ENCODE measurements around the gene GNE.

The GNE gene

GRCh38 chr9:36191686-36192085 is 66.6 kb downstream of the GNE start:
- Histone ChIP-seq H3K27me3 (no peaks in the 10 kb centered on the region), H3K36me3 (no peaks in the 10 kb centered on the region), H3K4me1 (peaks cover 0 to 42% (median 30%) of the 10 kb centered on the region in 4 donors), H3K9me3 (no peaks in the 10 kb centered on the region), H3K4me3 (peak overlapping the region; percentile 92 to 93), H3K27ac (peak overlapping the region; percentile 92 to 94)
- no peak for DNase-seq
- intact Hi-C loops (cut with DNase I; ENCODE audit: low total_unique reads), result no loop called here
- no peak for TF ChIP-seq CTCF (IDR thresholded peaks at IDR 0.05)

GRCh38 chr9:36191290-36191645 is 67.0 kb downstream of the GNE start:
- H3K36me3 ChIP-seq, result no peaks in the 10 kb centered on the region
- H3K27me3 ChIP-seq, result no peaks in the 10 kb centered on the region
- H3K27ac ChIP-seq, result peak overlapping the region; percentile 92 to 94
- no peak for TF ChIP-seq CTCF (IDR thresholded peaks at IDR 0.05)
- peaks cover 0 to 42% (median 30%) of the 10 kb centered on the region in 4 donors for H3K4me1 ChIP-seq
- H3K9me3 ChIP-seq, result no peaks in the 10 kb centered on the region
- intact Hi-C loops (cut with DNase I; ENCODE audit: low total_unique reads), result no loop called here
- peak in 1 of 2 donors; percentile 34 for DNase-seq
- peak overlapping the region; percentile 92 to 93 for H3K4me3 ChIP-seq

- DNase-seq, result peak; percentile 98
- H3K9me3 ChIP-seq, result no peaks in the 10 kb centered on the region
- TF ChIP-seq CTCF (IDR thresholded peaks at IDR 0.05), result peak; percentile 47 to 53
- no peaks in the 10 kb centered on the region for H3K27me3 ChIP-seq
- peak within 1 kb of the TSS; percentile 92 to 94 for H3K27ac ChIP-seq
- peaks cover 0 to 42% (median 30%) of the 10 kb centered on the region in 4 donors for H3K4me1 ChIP-seq
- H3K36me3 ChIP-seq, result no peaks in the 10 kb centered on the region
- peak within 1 kb of the TSS; percentile 92 to 93 for H3K4me3 ChIP-seq
- intact Hi-C loops (cut with DNase I; ENCODE audit: low total_unique reads), result no loop called here
Measured at GRCh38 chr9:36190388-36191289, 67.6 kb downstream of the GNE start, which contains the start of gene CLTA. CLTA (plus strand) TSS chr9:36190921; CDS start chr9:36191057, 136 bp downstream.

GRCh38 chr9:36189976-36190375 is 68.3 kb downstream of the GNE start:
- peak overlapping the region; percentile 92 to 94 for H3K27ac ChIP-seq
- no peaks in the 10 kb centered on the region for H3K9me3 ChIP-seq
- H3K27me3 ChIP-seq, result no peaks in the 10 kb centered on the region
- peak overlapping the region; percentile 92 to 93 for H3K4me3 ChIP-seq
- intact Hi-C loops (cut with DNase I; ENCODE audit: low total_unique reads), result no loop called here
- no peak for TF ChIP-seq CTCF (IDR thresholded peaks at IDR 0.05)
- no peaks in the 10 kb centered on the region for H3K36me3 ChIP-seq
- peaks cover 0 to 41% (median 30%) of the 10 kb centered on the region in 4 donors for H3K4me1 ChIP-seq
- no peak for DNase-seq

- Histone ChIP-seq H3K27ac (no peak overlapping the region), H3K27me3 (no peaks in the 10 kb centered on the region), H3K4me1 (peaks cover 0 to 24% (median 19%) of the 10 kb centered on the region in 4 donors), H3K4me3 (no peak overlapping the region), H3K36me3 (no peaks in the 10 kb centered on the region), H3K9me3 (no peaks in the 10 kb centered on the region)
- intact Hi-C loops (cut with DNase I; ENCODE audit: low total_unique reads), result no loop called here
- no peak for TF ChIP-seq CTCF (IDR thresholded peaks at IDR 0.05)
- no peak for DNase-seq
Measured at GRCh38 chr9:36188212-36188611, 70.0 kb downstream of the GNE start.

Measured in tibial artery (tissue), 4 donors.